ENCODE measurements around the gene MPP2.

- TF ChIP-seq CTCF (IDR thresholded peaks at IDR 0.05) (no peak), POLR2A (IDR thresholded peaks at IDR 0.05) (no peak)
Measured at GRCh38 chr17:43942051-43942685, 34.8 kb upstream of the MPP2 start, which contains the start of gene PPY.
